Glomerular endothelial cell (primary cell): ENCODE results near the gene ATAD3A. TPM values are rescaled to one million over a fixed set of nuclear protein-coding genes. Genes with fewer than 3 reads are reported as not detected.
"Not testable (repeated sequence)": the region's sequence is repeated elsewhere in the genome, so short reads cannot be mapped to it uniquely, and the experiment has no call there.

Source experiments
- DNase-seq: peaks from one replicate; pipeline ENCODE4 v3.0.0-alpha.2; 2011; ENCODE audit warnings: low read depth, low spot score; ENCODE audit errors: extremely low read depth
- total RNA-seq: library from RNA; depleted of rRNA; stranded (reverse); fragments of >200 nt; gene quantifications from 2 replicates; pipeline ENCODE4 v1.2.3, GENCODE V29; 2015

The ATAD3A gene
- total RNA-seq, 1 donor from 2014 or later, result 54.5 TPM

DNA sequence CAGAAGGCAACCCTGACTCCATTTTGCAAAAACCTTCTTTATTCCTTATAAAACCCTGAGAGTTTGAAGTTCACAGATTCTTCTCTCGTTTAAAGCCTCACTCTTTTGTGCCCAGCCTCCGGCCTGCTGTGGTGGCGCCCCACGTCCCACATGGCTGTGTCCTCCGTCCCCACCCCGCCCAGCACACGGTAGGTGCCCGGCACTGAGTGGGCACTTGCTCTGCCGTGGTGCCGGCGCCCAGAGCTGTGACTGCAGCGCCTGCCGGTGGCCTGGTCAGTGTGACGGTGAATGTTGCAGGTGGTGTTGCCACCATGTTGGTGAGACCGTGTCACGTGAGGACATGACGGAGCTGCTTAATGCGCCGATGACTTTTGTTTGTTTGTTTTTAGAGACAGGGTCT is 9.4 kb downstream of the ATAD3A start:
- no peak for DNase-seq

GRCh38 chr1:1522536-1522935 is 10.6 kb downstream of the ATAD3A start:
- not testable (repeated sequence) for DNase-seq

- not testable (repeated sequence) for DNase-seq
These were observed 11.3 kb downstream of the ATAD3A start for GRCh38 chr1:1523226-1523625.

DNA sequence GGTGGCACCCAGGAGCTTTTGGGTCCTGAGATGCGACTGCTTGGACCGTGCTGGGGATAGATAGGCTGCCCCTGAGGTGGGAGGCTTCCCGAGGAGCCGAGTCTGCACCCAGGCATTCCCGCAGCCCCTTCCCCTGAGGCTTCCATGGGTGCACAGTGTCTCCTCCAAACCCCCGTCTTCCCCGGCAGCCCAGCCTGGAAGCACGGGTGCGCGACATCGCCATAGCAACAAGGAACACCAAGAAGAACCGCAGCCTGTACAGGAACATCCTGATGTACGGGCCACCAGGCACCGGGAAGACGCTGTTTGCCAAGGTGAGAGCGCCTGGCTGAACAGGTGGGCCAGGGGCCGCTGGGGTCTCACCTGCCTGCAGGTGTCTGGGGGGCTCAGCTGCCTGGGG is 11.7 kb downstream of the ATAD3A start:
- not testable (repeated sequence) for DNase-seq

GRCh38 chr1:1524750-1525383 is 12.9 kb downstream of the ATAD3A start:
- DNase-seq, result not testable (repeated sequence)

DNA sequence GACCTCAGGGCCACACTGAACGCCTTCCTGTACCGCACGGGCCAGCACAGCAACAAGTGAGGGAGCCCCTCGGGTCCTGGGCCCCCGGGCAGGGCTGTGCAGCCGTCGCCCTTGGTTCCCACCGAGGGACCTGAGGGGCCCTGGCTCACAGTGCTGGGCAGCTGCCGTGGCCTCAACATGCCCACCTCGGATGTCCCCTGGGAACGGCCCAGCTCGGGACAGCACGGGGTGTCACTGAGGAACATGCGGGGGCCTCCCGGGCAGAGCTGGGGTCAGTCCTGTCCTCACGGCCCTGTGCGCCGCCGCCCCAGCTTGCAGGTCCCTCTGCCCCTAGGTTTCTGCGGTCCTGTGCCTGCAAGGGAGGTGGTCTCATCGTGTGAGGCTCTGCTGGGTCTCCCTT is 14.5 kb downstream of the ATAD3A start:
- not testable (repeated sequence) for DNase-seq

DNA sequence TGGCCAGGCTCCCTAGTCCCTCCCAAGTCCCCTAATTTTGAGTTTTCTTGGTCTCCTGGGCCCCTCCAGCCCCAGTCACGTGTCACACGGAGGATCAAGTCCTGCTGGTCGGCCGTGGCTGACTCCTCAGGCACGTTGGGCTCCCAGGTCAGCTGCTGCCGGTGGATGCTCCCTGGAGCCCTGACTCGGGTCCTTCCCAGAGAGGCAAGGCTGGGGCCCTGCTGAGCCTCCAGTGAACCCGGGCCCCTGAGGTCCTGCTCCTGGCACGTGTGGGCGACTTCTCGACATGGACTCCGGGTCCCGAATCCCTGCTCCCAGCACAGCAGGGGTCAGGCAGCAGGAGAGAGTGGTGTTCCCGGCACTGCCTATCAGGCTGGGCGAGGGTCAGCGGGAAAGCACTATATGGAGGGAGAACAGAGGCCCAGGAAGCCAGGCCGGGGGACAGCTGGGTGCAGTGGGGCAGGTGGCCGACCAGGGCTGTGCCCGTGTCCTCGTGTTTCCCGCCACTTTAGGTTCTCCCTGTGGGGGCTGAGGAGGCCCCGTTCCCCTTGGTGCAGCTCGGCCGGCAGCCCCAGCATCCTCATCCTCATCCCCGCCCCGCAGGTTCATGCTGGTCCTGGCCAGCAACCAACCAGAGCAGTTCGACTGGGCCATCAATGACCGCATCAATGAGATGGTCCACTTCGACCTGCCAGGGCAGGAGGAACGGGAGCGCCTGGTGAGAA is 15.3 kb downstream of the ATAD3A start:
- no peak for DNase-seq

DNA sequence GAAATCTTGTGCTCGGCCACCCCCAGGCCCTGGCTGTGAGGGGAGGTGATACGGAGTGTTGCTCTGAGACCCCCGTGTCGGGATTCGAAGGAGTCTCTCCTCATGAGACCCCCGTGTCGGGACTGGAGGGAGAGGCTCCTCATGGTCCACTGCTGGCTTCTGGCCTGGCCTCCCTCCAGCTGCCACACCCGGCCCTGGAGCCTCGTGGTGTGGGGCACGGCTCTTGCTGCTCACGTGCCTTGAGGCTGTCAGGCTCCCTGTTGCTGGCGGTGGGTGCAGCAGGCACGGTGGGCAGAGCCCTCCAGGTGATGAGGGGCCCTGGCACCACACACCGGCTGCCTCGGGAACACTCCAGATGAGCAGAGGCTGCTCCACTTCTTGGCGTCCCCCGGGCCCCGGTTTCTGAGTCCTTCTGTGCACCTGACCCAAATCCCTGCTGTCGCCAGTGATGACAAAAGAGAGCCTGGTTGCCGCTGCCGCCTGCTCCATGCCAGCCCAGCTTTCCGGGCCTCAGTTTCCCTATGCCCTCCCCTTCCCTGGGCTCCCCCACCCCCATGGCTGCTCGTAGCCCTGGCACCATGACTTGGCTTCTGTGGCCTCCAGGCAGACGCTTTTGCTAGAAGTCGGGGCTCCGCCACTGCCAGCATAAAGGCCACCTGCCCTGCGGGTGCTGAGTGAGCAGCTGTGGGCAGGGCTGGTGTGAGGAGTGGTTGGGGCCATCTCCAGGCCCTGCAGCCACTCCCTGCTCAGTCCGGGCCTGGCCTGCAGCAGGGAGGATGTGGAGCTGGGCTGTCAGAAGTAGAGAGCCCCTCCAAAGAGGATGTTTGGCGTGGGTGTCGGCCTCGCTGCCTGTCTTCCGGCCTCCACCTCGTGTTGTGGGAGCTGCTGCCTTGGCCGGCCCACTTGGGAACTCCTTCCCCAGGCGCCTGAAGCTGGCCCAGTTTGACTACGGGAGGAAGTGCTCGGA is 16.6 kb downstream of the ATAD3A start:
- no peak for DNase-seq

GRCh38 chr1:1529321-1529720 is 17.4 kb downstream of the ATAD3A start:
- no peak for DNase-seq

DNA sequence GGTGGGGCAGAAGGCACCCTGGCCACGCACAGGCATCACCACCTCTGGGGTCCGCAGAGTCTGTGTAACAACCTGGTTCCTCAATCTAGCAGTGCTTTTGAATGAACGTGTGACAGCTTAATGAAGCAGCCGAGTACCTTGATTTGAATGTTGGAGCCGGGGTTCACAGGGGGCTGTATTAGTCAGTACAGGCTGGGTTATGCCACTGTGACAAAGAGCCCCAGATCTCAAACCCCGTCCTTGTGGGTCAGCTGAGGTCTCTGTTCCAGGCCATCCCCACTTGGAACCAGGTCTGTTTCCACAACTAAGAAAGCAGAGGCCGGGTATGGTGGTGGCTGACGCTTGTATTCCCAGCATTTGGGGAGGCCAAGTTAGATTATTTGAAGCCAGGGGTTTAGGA is 18.0 kb downstream of the ATAD3A start:
- DNase-seq, result no peak

DNA sequence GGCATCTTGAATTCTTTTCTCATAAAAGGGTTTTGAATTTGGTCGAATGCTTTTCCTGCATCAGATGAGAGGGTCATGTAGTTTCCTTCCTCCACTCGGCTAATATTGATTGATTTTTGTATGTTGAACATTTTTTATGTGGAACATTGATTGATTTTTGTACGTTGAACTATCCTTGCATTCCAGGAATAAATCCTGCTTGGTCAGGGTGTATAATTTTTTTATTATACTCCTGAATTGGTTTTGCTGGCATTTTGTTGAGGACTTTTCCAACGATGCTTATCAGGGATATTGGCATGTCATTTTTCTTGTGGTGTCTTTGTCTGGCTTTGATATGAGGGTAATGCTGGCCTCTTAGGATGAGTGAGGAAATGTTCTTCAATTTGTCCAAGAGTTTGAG is 20.0 kb downstream of the ATAD3A start:
- no peak for DNase-seq

- DNase-seq, result not testable (repeated sequence)
These were observed 21.4 kb downstream of the ATAD3A start for GRCh38 chr1:1533176-1533893.

DNA sequence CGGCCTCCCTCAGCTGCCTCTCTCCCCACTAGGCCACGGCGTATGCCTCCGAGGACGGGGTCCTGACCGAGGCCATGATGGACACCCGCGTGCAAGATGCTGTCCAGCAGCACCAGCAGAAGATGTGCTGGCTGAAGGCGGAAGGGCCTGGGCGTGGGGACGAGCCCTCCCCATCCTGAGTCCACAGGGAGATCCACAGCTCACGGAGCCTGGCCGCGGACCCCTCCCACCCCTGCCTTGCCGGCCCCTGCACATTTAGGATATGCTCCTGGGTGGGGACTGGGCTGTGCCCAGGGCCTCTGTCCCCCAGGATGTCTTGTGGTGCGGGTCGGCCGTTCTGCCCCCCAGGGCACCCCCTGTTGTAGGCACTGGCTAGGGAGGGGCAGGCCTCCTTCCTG is 21.9 kb downstream of the ATAD3A start:
- DNase-seq, result not testable (repeated sequence)

- DNase-seq, result no peak
These were observed 22.6 kb downstream of the ATAD3A start for GRCh38 chr1:1534401-1535154.

GRCh38 chr1:1535201-1536018 is 23.4 kb downstream of the ATAD3A start:
- DNase-seq, result no peak

GRCh38 chr1:1536019-1536937 is 24.3 kb downstream of the ATAD3A start:
- DNase-seq, result no peak

DNA sequence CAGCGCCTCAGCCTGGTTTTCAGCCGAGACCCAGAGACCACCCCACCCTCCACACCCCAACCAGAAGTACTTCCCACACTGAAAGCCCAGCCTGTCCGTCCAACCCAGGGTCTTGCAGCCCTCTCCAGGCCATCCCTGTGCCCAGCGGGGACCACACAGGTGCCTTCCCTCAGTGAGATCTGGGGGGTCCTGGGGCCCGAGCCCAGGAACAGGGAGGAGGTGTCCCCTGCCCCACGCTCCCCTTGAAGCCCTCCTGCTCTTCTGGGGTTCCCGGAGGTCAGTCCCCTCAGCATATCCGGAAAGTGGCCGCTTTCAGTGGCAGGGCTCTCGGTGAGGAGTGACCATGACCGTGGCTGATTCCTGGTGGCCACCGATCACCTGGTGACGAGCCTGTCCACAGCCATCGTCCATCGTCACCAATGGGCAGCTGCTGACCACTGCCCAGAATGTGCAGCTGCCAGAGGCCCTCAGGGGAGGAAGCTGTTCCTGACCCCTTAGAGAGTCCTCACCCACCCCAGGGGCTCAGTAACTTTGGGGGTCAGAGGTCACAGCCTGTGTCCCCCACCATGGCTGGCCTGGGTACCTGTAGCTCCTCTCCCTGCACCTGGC is 25.1 kb downstream of the ATAD3A start:
- no peak for DNase-seq
